WERI-Rb-1 (cell line): ENCODE measurements around the gene OR52L1.
A peak's percentile ranks its signal among the peaks of the same experiment; 100 is the strongest.

Experiments used
- DNase-seq: peaks from one replicate; pipeline ENCODE4 v3.0.0-alpha.2; 2020
- H3K27ac ChIP-seq: fragments of 250-450 bp; sonication (Bioruptor Pico); 2 replicates; pipeline ENCODE4 v1.5.1; 2020; ENCODE audit warnings: mild to moderate bottlenecking, moderate library complexity
- H3K27me3 ChIP-seq: fragments of 250-450 bp; sonication (Bioruptor Pico); 2 replicates; pipeline ENCODE4 v1.5.1; 2021; ENCODE audit warnings: mild to moderate bottlenecking, low read depth, moderate library complexity; ENCODE audit not compliant: insufficient read depth, severe bottlenecking
- H3K36me3 ChIP-seq: fragments of 250-450 bp; sonication (Bioruptor Pico); 2 replicates; pipeline ENCODE4 v1.5.1; 2020; ENCODE audit warnings: mild to moderate bottlenecking, moderate library complexity
- H3K4me3 ChIP-seq: 2 replicates; pipeline ENCODE4 v1.5.1; 2011; ENCODE audit warnings: low read depth, mild to moderate bottlenecking, control low read depth, low read length
- H3K9me3 ChIP-seq: fragments of 250-450 bp; sonication (Bioruptor Pico); 2 replicates; pipeline ENCODE4 v1.5.1; 2021; ENCODE audit warnings: mild to moderate bottlenecking, moderate library complexity; ENCODE audit not compliant: severe bottlenecking
- CTCF ChIP-seq: IDR thresholded peaks from 2 replicates; pipeline ENCODE4 v1.5.1; 2011; ENCODE audit warnings: low read depth, mild to moderate bottlenecking, control low read depth, inconsistent platforms, low read length

Gene OR52L1

GRCh38 chr11:5986885-5987284, at the start of gene OR52L1:
Gene OR52L1, minus strand, starts transcription at chr11:5986985. Its CDS starts 55 bp downstream, at chr11:5986930.
- H3K27me3 ChIP-seq = peaks cover 61% of the 10 kb centered on the region
- H3K36me3 ChIP-seq = no peaks in the 10 kb centered on the region
- no peak for DNase-seq
- H3K4me3 ChIP-seq = no peak within 1 kb of the TSS
- TF ChIP-seq CTCF = no peak
- H3K9me3 ChIP-seq = no peaks in the 10 kb centered on the region
- no peak within 1 kb of the TSS for H3K27ac ChIP-seq

GRCh38 chr11:6030708-6031405, 44.1 kb upstream of the OR52L1 start, which contains the start of gene OR56A1:
Gene OR56A1, minus strand, starts transcription at chr11:6030758. Its CDS starts 3,066 bp downstream, at chr11:6027692.
- DNase-seq = no peak
- Histone ChIP-seq H3K27ac (no peak within 1 kb of the TSS), H3K9me3 (no peaks in the 10 kb centered on the region), H3K27me3 (peaks cover 53% of the 10 kb centered on the region), H3K4me3 (no peak within 1 kb of the TSS), H3K36me3 (no peaks in the 10 kb centered on the region)
- TF ChIP-seq CTCF = no peak

- Histone ChIP-seq H3K27ac (no peak overlapping the region), H3K36me3 (no peaks in the 10 kb centered on the region), H3K27me3 (peaks cover 62% of the 10 kb centered on the region), H3K9me3 (no peaks in the 10 kb centered on the region), H3K4me3 (no peak overlapping the region)
- no peak for DNase-seq
- TF ChIP-seq CTCF = no peak
These were observed 40.7 kb upstream of the OR52L1 start for GRCh38 chr11:6027501-6027900.

GRCh38 chr11:6025056-6025455, 38.3 kb upstream of the OR52L1 start:
- DNase-seq = no peak
- peaks cover 56% of the 10 kb centered on the region for H3K27me3 ChIP-seq
- H3K36me3 ChIP-seq = no peaks in the 10 kb centered on the region
- H3K9me3 ChIP-seq = no peaks in the 10 kb centered on the region
- TF ChIP-seq CTCF = no peak
- H3K27ac ChIP-seq = no peak overlapping the region
- H3K4me3 ChIP-seq = no peak overlapping the region

GRCh38 chr11:6022956-6023355, 36.2 kb upstream of the OR52L1 start:
- Histone ChIP-seq H3K27me3 (peaks cover 48% of the 10 kb centered on the region), H3K9me3 (no peaks in the 10 kb centered on the region), H3K27ac (no peak overlapping the region), H3K4me3 (no peak overlapping the region), H3K36me3 (no peaks in the 10 kb centered on the region)
- TF ChIP-seq CTCF = peak; percentile 40
- DNase-seq = peak; percentile 7

GRCh38 chr11:6013042-6013441, 26.3 kb upstream of the OR52L1 start:
- no peaks in the 10 kb centered on the region for H3K9me3 ChIP-seq
- H3K4me3 ChIP-seq = no peak overlapping the region
- no peak overlapping the region for H3K27ac ChIP-seq
- H3K36me3 ChIP-seq = no peaks in the 10 kb centered on the region
- DNase-seq = no peak
- peaks cover 42% of the 10 kb centered on the region for H3K27me3 ChIP-seq
- TF ChIP-seq CTCF = no peak
